B cell (primary cell): ENCODE measurements around the gene RPH3AL.

Experiments used
- EZH2 ChIP-seq: IDR thresholded peaks from 2 replicates; pipeline ENCODE4 v1.6.1; 2012; ENCODE audit warnings: borderline replicate concordance, low read depth, mild to moderate bottlenecking, moderate library complexity, low read length; ENCODE audit not compliant: insufficient read depth, poor library complexity, severe bottlenecking
- TF ChIP-seq, protein P1 (sequence below): fragments of 200-600 bp; IDR thresholded peaks from one replicate; pipeline ENCODE4 v1.8.0; 2022; ENCODE audit warnings: antibody characterized with exemption, mild to moderate bottlenecking

GRCh38 chr17:193841-194806, 158.5 kb downstream of the RPH3AL start:
- TF ChIP-seq, protein P1, sequence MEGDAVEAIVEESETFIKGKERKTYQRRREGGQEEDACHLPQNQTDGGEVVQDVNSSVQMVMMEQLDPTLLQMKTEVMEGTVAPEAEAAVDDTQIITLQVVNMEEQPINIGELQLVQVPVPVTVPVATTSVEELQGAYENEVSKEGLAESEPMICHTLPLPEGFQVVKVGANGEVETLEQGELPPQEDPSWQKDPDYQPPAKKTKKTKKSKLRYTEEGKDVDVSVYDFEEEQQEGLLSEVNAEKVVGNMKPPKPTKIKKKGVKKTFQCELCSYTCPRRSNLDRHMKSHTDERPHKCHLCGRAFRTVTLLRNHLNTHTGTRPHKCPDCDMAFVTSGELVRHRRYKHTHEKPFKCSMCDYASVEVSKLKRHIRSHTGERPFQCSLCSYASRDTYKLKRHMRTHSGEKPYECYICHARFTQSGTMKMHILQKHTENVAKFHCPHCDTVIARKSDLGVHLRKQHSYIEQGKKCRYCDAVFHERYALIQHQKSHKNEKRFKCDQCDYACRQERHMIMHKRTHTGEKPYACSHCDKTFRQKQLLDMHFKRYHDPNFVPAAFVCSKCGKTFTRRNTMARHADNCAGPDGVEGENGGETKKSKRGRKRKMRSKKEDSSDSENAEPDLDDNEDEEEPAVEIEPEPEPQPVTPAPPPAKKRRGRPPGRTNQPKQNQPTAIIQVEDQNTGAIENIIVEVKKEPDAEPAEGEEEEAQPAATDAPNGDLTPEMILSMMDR, result no peak
- TF ChIP-seq EZH2, result no peak
